Endometrial microvascular endothelial cells (primary cell): ENCODE results near the gene CDH4. TPM values are rescaled to one million over a fixed set of nuclear protein-coding genes. Genes with fewer than 3 reads are reported as not detected.

Experiments used
- in situ Hi-C: cut with HindIII; loops from 2 replicates; pipeline ENCODE4 v1.10.0; 2017; ENCODE audit warnings: low sequenced_read_pairs, low pct_unique_long_range_greater_than_20kb; ENCODE audit errors: inconsistent ontology term
- total RNA-seq: library from RNA; depleted of rRNA; stranded (reverse); fragments of >200 nt; gene quantifications from one replicate; pipeline ENCODE4 v1.2.3, GENCODE V29; 2015; ENCODE audit errors: inconsistent ontology term

CDH4 gene
- total RNA-seq, 1 donor from 2014 or later, result 31.2 TPM

DNA sequence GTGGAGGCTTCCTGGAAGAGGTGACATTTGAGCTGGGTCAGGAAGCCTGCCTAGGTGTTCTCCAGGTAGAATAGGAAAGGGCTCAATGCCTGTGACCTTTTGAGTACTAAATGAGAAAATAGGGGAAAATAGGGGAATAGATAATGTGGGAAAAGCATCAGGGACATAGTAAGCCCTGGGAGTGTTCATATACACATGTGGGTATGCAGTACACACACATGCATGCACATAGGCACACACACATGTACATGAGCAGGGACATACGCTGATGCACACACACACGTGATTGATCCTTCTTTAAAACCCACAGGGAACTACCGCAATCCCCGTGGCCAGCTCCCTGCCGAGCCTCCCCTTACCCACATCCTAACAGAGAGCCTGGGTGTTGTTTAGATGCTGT lies 351.7 kb downstream of the CDH4 start:
- in situ Hi-C loops, result no loop called here

GRCh38 chr20:61604549-61604948 lies 352.5 kb downstream of the CDH4 start:
- in situ Hi-C loops, result no loop called here

GRCh38 chr20:61605283-61605682 lies 353.2 kb downstream of the CDH4 start:
- in situ Hi-C loops, result no loop called here

DNA sequence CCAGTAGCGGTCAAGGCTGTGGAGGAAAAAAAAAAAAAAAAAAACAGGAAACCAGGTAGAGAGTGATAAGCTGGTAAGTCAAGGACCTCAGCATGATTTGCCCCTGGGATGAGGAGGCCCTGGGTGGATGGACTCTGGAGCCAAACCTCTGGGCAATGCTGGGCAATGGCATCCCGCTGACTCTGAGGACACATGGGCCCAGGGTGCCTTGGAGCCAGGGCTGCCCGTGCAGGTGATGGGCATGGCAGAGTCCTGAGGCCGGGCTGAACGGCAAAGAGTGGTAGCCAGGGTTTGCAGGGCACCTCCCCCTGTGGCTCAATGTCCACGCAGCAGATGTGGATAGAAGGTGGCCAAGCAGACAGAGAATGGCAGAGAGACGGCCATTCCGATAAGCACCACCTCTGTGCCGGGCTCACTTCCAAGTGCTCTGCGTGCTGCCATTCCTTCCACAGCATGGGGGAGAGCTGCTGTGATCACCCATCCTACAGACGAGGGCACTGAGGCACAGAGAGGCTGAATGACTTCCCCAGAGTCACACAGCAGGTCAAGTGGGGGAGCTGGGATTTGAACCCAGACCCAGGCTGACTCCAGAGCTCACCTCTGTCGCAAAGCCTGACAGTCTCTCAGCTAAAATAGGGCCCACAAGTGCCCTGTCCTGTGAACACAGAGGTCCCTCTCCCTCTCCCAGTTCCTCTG lies 353.9 kb downstream of the CDH4 start:
- in situ Hi-C loops, result no loop called here

DNA sequence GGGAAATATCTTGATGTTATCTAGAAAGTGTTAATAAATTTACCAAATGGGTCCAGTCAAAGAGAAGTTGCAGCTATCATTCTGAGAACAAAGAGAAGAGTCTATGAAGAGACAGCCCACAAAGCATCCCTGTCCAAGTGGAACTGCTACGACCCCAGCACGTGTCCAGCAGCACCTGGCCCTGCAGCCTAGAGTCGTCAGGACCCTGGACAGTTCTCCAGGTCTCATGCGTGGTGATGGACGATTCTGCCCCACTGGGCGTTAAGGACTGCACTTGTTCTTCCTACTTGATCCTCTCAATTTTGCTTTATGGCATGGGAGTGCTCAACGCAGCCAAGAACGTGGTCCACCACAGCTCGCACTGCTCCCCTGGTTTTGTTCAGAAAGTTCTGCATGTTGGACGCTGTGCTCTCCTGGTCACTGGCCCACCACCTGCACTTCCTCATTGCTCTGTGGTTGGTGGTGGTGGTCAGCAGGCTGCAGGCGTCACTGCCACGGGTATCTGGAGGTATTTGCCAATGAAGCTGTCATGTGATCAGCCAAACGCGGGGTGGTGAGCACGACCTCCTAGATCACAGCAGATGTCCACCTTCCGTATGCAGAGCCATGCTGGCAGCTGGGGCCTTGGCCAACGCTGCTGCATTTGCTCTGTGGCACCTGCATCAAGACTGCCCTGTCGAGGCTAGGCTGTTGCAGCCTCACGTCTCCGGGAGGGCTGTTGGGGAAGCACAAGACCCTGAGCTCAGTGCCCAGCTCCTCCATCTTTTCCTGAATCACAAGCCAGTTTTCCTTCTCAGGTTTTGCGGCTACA lies 356.4 kb downstream of the CDH4 start:
- in situ Hi-C loops, result no loop called here

- in situ Hi-C loops, result no loop called here
These were observed 357.4 kb downstream of the CDH4 start for GRCh38 chr20:61609461-61609860.

DNA sequence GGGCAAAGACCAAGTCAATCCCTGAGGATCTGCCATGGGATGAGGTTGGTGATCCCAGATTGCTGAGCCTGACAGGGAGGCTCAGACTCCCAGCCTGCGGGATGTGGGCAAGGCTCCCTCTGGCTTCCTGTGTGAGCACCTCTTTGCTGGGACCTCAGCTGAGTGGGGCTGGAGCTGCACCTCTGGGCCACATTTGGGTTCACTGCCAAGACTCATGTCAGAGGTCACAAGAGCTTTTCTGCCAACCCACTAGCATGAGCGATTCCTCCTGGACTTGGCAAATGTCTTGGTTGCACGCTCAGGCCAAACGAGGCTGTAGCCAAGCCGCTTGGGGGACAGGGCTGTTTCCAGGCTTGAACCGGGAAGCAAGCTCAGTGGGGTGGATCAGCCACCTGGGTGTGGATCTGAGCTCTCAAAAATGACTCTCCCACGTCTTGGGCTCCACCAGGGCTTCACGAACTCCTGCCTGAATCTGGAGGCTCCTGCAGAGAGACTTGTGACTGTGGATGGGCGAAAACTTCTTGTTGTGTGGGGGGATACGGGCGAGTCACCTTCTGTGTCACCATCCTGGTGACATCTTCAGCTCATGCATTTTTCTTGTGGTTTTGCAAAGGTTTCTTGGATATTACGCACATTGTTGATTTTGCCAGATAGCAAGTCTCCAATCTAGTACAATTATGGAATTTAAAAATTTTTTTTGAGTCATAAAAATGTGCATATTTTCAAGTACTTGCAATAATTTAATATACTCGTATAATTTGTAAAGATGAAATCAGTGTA lies 359.5 kb downstream of the CDH4 start:
- in situ Hi-C loops, result no loop called here

GRCh38 chr20:61613917-61614705 lies 362.1 kb downstream of the CDH4 start:
- in situ Hi-C loops, result no loop called here

DNA sequence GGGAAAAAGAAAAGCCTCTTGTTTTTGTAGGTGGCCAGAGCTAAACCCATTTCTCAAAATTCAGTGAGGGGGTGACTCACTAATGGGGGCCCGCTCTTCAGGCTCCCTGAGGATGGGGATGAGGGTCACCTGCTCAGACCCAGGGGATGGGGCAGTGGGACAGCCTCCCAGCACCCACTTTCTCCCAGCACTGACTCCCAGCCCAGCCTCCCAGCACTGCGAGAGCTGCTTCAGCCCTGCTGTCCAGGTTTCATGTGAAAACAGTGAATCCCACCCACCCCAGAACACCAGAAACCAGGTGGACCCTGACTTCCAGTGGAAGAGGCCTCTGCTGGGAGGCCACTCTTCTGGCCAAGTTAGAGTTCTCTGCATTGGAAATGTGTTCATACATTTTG lies 362.6 kb downstream of the CDH4 start:
- in situ Hi-C loops, result no loop called here

GRCh38 chr20:61615806-61616205 lies 363.7 kb downstream of the CDH4 start:
- in situ Hi-C loops, result no loop called here

DNA sequence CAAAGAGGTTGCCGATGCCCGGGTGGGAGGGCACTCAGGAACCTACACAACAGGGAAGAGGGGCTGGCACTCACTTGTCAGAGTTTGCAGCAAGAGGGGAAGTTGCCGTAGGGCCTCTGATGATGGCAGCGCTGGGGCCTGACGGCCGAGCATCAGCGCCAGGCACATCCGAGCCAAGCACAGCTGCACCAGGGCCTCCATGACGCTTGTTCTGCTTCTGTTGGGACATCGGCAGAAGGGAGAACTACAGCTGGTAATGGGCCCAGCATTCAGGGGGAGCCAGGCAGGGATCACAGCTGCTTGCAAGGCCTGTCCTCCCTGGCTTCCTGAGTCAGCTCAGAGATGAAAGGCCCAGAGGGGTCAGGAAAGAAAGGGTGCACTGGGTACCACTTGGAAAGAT lies 367.7 kb downstream of the CDH4 start:
- in situ Hi-C loops, result no loop called here

DNA sequence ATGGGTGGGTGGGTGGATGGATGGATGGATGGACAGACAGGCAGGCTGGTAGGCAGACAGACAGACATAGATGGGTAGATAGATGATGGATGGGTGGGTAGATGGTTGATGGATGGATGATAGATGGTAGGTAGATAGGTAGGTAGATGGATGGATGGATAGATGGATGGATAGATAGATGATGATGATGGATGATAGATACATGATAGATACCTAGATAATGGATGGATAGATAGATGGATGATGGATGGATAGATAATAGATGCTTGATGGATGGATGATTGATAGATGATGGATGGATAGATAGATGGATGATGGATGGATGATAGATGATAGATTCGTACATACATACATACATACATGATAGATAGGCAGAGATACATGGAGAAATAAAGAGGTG lies 368.1 kb downstream of the CDH4 start:
- in situ Hi-C loops, result no loop called here

- in situ Hi-C loops, result no loop called here
These were observed 369.1 kb downstream of the CDH4 start for GRCh38 chr20:61621035-61621730.

- in situ Hi-C loops, result no loop called here
These were observed 369.8 kb downstream of the CDH4 start for GRCh38 chr20:61621852-61622251.

- in situ Hi-C loops, result no loop called here
These were observed 371.4 kb downstream of the CDH4 start for GRCh38 chr20:61623451-61623850.

DNA sequence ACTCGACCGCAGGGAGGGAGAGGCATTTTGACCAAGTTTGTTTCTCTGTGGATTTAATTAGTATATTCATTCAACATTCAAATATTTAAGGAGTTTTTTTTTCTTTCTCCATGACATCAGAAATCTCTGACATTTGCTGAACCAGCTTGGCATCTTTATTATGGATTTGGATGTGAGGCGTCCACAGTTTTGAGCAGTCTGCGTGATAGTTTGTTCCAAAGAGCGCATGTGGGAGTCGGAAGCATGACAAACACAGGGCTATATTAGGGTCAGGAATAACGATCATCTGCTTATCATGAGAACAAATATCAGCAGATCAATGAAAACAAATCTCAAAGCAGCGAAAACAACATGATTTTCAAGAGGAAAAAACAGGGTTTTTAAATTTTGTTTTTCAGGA lies 373.2 kb downstream of the CDH4 start:
- in situ Hi-C loops, result no loop called here

- in situ Hi-C loops, result no loop called here
These were observed 374.4 kb downstream of the CDH4 start for GRCh38 chr20:61626412-61626811.

- in situ Hi-C loops, result no loop called here
These were observed 375.8 kb downstream of the CDH4 start for GRCh38 chr20:61627791-61628415.
